K562 (cell line): Measurements from ENCODE around the gene ANKDD1A. TPM values are rescaled to one million over a fixed set of nuclear protein-coding genes. Genes with fewer than 3 reads are reported as not detected.

Source experiments
- ATAC-seq: fragments of 200-7000 bp; cut with Tn5 transposase; 3 replicates; pipeline ENCODE4 v1.9.1; 2020; ENCODE audit warnings: moderate library complexity
- BruUV-seq: library from RNA; stranded (reverse); fragments of 400-500 nt; replicated peaks from 2 replicates; lab custom pipeline; 2021; lab: Mats Ljungman, UMichigan
- CTCF ChIA-PET: fragments of 300-600 bp; formaldehyde crosslinking; extraction: SDS; loops from one replicate; lab custom pipeline; 2021; ENCODE audit warnings: low intra/inter-chr PET ratio; lab: Yijun Ruan, JAX
- POLR2A ChIA-PET: fragments of 300-600, 350-650 bp; sonication (Branson Sonifier 250); formaldehyde crosslinking; extraction: SDS; loops from one replicate; lab custom pipeline; 2021; ENCODE audit warnings: antibody characterized with exemption, inconsistent platforms; lab: Yijun Ruan, JAX
- DNase-seq, 4 experiments: peaks; one replicate each; pipeline versions ENCODE4 v3.0.0 to v3.0.0-alpha.2; 2011 to 2018; ENCODE audit warnings: low spot score in 3 of 4, mixed read lengths in 3 of 4; ENCODE audit errors: extremely low read depth in 1 of 4
- FAIRE-seq: peaks from 2 replicates; lab custom pipeline; 2011; peaks lifted over from hg19 to GRCh38; lab: Jason Lieb, UNC
- H2AFZ ChIP-seq: 2 replicates; pipeline ENCODE4 v1.6.0; 2011; ENCODE audit warnings: low read depth, low read length, control low read depth, inconsistent platforms
- H3K27ac ChIP-seq: fragments of 200-600 bp; 3 replicates; pipeline ENCODE4 v1.8.0; 2011; ENCODE audit warnings: low read depth, mild to moderate bottlenecking, control low read depth, inconsistent platforms, low read length, moderate library complexity, mixed read lengths; ENCODE audit errors: extremely low read depth
- H3K27me3 ChIP-seq, 2 experiments: fragments of 300-600 bp in 1 of 2; 2 replicates in 1 of 2; 3 replicates in 1 of 2; pipeline versions ENCODE4 v1.6.0 to v1.8.0; 2011; ENCODE audit warnings: inconsistent platforms in 2 of 2, low read length in 2 of 2, mild to moderate bottlenecking in 1 of 2, mixed read lengths in 1 of 2, moderate library complexity in 1 of 2; ENCODE audit not compliant: control insufficient read depth in 2 of 2, insufficient read depth in 2 of 2
- H3K36me3 ChIP-seq: fragments of 300-600 bp; 3 replicates; pipeline ENCODE4 v1.8.0; 2011; ENCODE audit warnings: mild to moderate bottlenecking, low read length, inconsistent platforms; ENCODE audit not compliant: control insufficient read depth, insufficient read depth
- H3K4me1 ChIP-seq, 2 experiments: fragments of 200-600 bp in 1 of 2; replicated peaks in 1 of 2; 2 replicates in 1 of 2; 3 replicates in 1 of 2; pipeline versions ENCODE4 v1.5.1 to v1.8.0; 2011; ENCODE audit warnings: inconsistent platforms in 2 of 2, low read length in 2 of 2, mild to moderate bottlenecking in 1 of 2, mixed read lengths in 1 of 2, moderate library complexity in 1 of 2; ENCODE audit not compliant: control insufficient read depth in 2 of 2, insufficient read depth in 2 of 2
- H3K4me2 ChIP-seq: 2 replicates; pipeline ENCODE4 v1.6.1; 2011; ENCODE audit warnings: low read length, control low read depth, inconsistent platforms, mixed read lengths; ENCODE audit not compliant: insufficient read depth
- H3K4me3 ChIP-seq: fragments of 200-600 bp; sonication (generic), shearing (Covaris generic); 2 replicates; pipeline ENCODE4 v1.5.1; 2016; ENCODE audit warnings: control low read depth, inconsistent platforms
- H3K79me2 ChIP-seq: fragments of 200-600 bp; 3 replicates; pipeline ENCODE4 v1.8.0; 2011; ENCODE audit warnings: low read length, inconsistent platforms; ENCODE audit not compliant: control insufficient read depth, insufficient read depth
- H3K9ac ChIP-seq, 2 experiments: 2 replicates each; pipeline versions ENCODE4 v1.6.0 to v1.6.1; 2011; ENCODE audit warnings: low read depth in 2 of 2, low read length in 2 of 2, control low read depth in 1 of 2, inconsistent platforms in 1 of 2, mild to moderate bottlenecking in 1 of 2, mixed read lengths in 1 of 2; ENCODE audit not compliant: insufficient read depth in 1 of 2
- H3K9me1 ChIP-seq: one replicate; pipeline ENCODE4 v1.6.0; 2011; ENCODE audit warnings: inconsistent platforms, mild to moderate bottlenecking, low read length, moderate library complexity; ENCODE audit not compliant: control insufficient read depth, insufficient read depth
- H3K9me3 ChIP-seq: replicated peaks from 2 replicates; pipeline ENCODE4 v1.5.1; 2011; ENCODE audit warnings: low read depth, low read length, inconsistent platforms; ENCODE audit not compliant: control insufficient read depth, insufficient read depth
- H4K20me1 ChIP-seq: replicated peaks from 2 replicates; pipeline ENCODE4 v1.6.1; 2011; ENCODE audit warnings: low read length, inconsistent platforms, mixed read lengths; ENCODE audit not compliant: control insufficient read depth, insufficient read depth
- EP400 ChIP-seq: fragments of 450-650 bp; IDR thresholded peaks from 2 replicates; pipeline ENCODE4 v1.6.1; 2017; ENCODE audit warnings: antibody characterized with exemption, mild to moderate bottlenecking, moderate library complexity
- GMEB1 ChIP-seq: fragments of 250-450 bp; sonication (Bioruptor Pico); IDR thresholded peaks from 2 replicates; pipeline ENCODE4 v1.4.0; 2020; ENCODE audit warnings: mild to moderate bottlenecking
- KDM5B ChIP-seq: fragments of 200-600 bp; sonication (generic); IDR thresholded peaks from 2 replicates; pipeline ENCODE4 v1.6.1; 2012; ENCODE audit warnings: low read depth, mild to moderate bottlenecking, moderate library complexity, low read length, control low read depth, inconsistent platforms; ENCODE audit not compliant: insufficient replicate concordance
- MLLT1 ChIP-seq, 2 experiments: fragments of 450-650 bp; IDR thresholded peaks; 2 replicates each; pipeline ENCODE4 v1.6.1; 2016
- RB1 ChIP-seq: fragments of 450-650 bp; IDR thresholded peaks from 2 replicates; pipeline ENCODE4 v1.6.1; 2017; ENCODE audit warnings: low read depth, mild to moderate bottlenecking
- STAT6 ChIP-seq: sonication (generic); formaldehyde crosslinking; IDR thresholded peaks from 2 replicates; pipeline ENCODE4 v1.8.1; 2023; ENCODE audit warnings: mild to moderate bottlenecking, missing genetic modification reagents
- TARDBP ChIP-seq: fragments of 450-650 bp; IDR thresholded peaks from 2 replicates; pipeline ENCODE4 v1.6.1; 2016
- ZBTB11 ChIP-seq, 3 experiments: fragments of 200-800 bp in 1 of 3; fragments of 250-450 bp in 1 of 3; fragments of 450-650 bp in 1 of 3; sonication (Bioruptor Pico) in 1 of 3; sonication (Bioruptor generic) in 1 of 3; formaldehyde crosslinking in 1 of 3; IDR thresholded peaks; 2 replicates each; pipeline versions ENCODE4 v1.6.1 to v1.8.0; 2016 to 2022; ENCODE audit warnings: mild to moderate bottlenecking in 2 of 3, missing genetic modification characterization in 2 of 3, missing compliant biosample characterization in 1 of 3, moderate library complexity in 1 of 3
- ZNF263 ChIP-seq: sonication (generic); formaldehyde crosslinking; IDR thresholded peaks from 2 replicates; pipeline ENCODE4 v1.8.0; 2022; ENCODE audit warnings: mild to moderate bottlenecking, missing genetic modification reagents, borderline replicate concordance
- ZNF282 ChIP-seq: sonication (generic); formaldehyde crosslinking; IDR thresholded peaks from 2 replicates; pipeline ENCODE4 v1.8.1; 2023; ENCODE audit warnings: missing genetic modification reagents
- ZNF512 ChIP-seq: IDR thresholded peaks from 2 replicates; pipeline ENCODE4 v1.6.1; 2016; ENCODE audit warnings: missing genetic modification characterization, missing compliant biosample characterization
- WGBS: fragments of 100-300 bp; shearing (Covaris generic); methylation state at CpG from one replicate; pipeline ENCODE4 v1.1.6; 2016; ENCODE audit warnings: low coverage, mixed read lengths; ENCODE audit not compliant: insufficient coverage; ENCODE audit errors: missing lambda C conversion rate; 5-methylcytosine and 5-hydroxymethylcytosine counted together
- in situ Hi-C: fragments of 300-500 bp; cut with MboI; formaldehyde crosslinking; loops from 4 replicates; pipeline ENCODE4 v1.15.0; 2018; ENCODE audit warnings: inconsistent platforms, mixed read lengths
- intact Hi-C: fragments of 100-400 bp; cut with micrococcal nuclease; formaldehyde crosslinking; loops from 2 replicates; pipeline ENCODE4 v1.14.2; 2022
- polyA plus RNA-seq, 8 experiments: library from polyadenylated mRNA; depleted of rRNA in 4 of 8; stranded (reverse) in 5 of 8; unstranded in 3 of 8; fragments of >200 nt; fragmentation: Nextera tagmentation in 2 of 8; fragmentation: Illumina TruSeq in 1 of 8; extraction: Ambion mirVana in 2 of 8; extraction: Trizol in 1 of 8; gene quantifications; 2 replicates each; pipeline versions ENCODE4 v1.2.1 to v1.2.3, GENCODE V29; 2011 to 2014; ENCODE audit warnings: inconsistent platforms in 1 of 8, missing spikeins in 1 of 8
- total RNA-seq, 7 experiments: library from RNA; depleted of rRNA in 6 of 7; stranded (reverse); fragments of >200 nt in 6 of 7; fragmentation: Illumina TruSeq in 2 of 7; extraction: Trizol in 2 of 7; gene quantifications; 2 replicates each; pipeline versions ENCODE4 v1.2.1 to v1.2.3, GENCODE V29; 2011 to 2021; ENCODE audit warnings: low replicate concordance in 1 of 7

The ANKDD1A gene
- total and polyA plus RNA-seq, 9 of the 15 experiments (the other 6 are each of a cell fraction or from before 2014, with no cell fraction given) = 0.08 to 0.80 (median 0.43) TPM

GRCh38 chr15:64942356-64942755 is 30.7 kb downstream of the ANKDD1A start:
- BruUV-seq = no TSS peak
- ATAC-seq (no peak), FAIRE-seq (no peak), DNase-seq (no peak)
- Histone ChIP-seq H3K27me3 (peaks cover under 1 to 8% of the 10 kb centered on the region in 2 experiments; a peak in 3 of 5 replicates), H2AFZ (no peak overlapping the region), H3K9me3 (no peaks in the 10 kb centered on the region), H3K4me1 (peaks cover 0 to 3% of the 10 kb centered on the region in 2 experiments; a peak in 1 of 5 replicates), H3K4me2 (no peak overlapping the region), H3K36me3 (no peaks in the 10 kb centered on the region), H3K79me2 (no peaks in the 10 kb centered on the region), H3K4me3 (no peak overlapping the region), H3K27ac (no peak overlapping the region), H4K20me1 (no peaks in the 10 kb centered on the region), H3K9me1 (no peaks in the 10 kb centered on the region), H3K9ac (no peak overlapping the region; a peak in 1 of 4 replicates)
- intact Hi-C loops (no loop called here), in situ Hi-C loops (no loop called here)
- CTCF ChIA-PET = no interaction called here
- POLR2A ChIA-PET = interaction anchor here (0.6 to 1.2 kb wide), 3 partner anchors 28 to 46 kb away, joined by 3 to 4 read pairs (median 3); no protein-coding TSS in a partner anchor
- 1% methylated on average over 8 of the region's 8 CpGs for WGBS
- TF ChIP-seq EP400 (no peak), RB1 (no peak), KDM5B (no peak), ZNF512 (no peak), STAT6 (CRISPR knock-in tag) (no peak), TARDBP (no peak), GMEB1 (no peak), ZNF282 (CRISPR knock-in tag) (no peak), ZBTB11 (CRISPR knock-in tag; IDR thresholded peaks at IDR 0.05) (no peak), MLLT1 (IDR thresholded peaks at IDR 0.05) (no peak), ZNF263 (no peak)
